Hematopoietic multipotent progenitor cell treated with erythropoietin and hydrocortisone succinate and interleukin-3 and kit ligand, for 17 days (in vitro differentiated cells): ENCODE results near the gene MEIS1.

ENCODE experiments used
- DNase-seq: peaks from one replicate; pipeline ENCODE4 v3.0.0-alpha.2; 2015; ENCODE audit warnings: low spot score

The MEIS1 gene

GRCh38 chr2:66535574-66536289 lies 100.8 kb downstream of the MEIS1 start:
- no peak for DNase-seq

DNA sequence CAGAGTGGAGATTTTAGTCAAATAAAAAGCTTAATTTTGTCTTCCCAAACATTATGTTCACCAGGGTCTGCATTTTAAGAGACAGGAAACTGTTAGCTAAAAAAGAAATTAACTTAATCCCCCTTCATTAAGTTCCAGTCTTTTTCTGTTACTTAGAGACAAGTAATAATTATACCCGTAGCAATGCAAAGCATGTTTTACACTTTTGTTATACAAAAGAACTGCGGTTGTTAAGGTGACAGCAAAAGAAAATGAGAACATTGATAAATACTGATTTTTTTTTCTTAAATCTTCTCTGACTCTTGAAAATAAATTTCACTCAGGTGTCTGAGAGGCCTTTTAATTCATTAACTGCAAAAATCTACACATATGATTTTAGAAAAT lies 101.4 kb downstream of the MEIS1 start:
- DNase-seq = no peak

GRCh38 chr2:66536997-66537396 lies 102.1 kb downstream of the MEIS1 start:
- DNase-seq = no peak

- DNase-seq = no peak
Observed at GRCh38 chr2:66538291-66538690, 103.4 kb downstream of the MEIS1 start.

GRCh38 chr2:66539452-66539851 lies 104.5 kb downstream of the MEIS1 start:
- DNase-seq = no peak

- DNase-seq = no peak
Observed at GRCh38 chr2:66541646-66542045, 106.7 kb downstream of the MEIS1 start.

GRCh38 chr2:66543257-66543767 lies 108.4 kb downstream of the MEIS1 start:
- no peak for DNase-seq

- DNase-seq = no peak
Observed at GRCh38 chr2:66544258-66544657, 109.3 kb downstream of the MEIS1 start.

DNA sequence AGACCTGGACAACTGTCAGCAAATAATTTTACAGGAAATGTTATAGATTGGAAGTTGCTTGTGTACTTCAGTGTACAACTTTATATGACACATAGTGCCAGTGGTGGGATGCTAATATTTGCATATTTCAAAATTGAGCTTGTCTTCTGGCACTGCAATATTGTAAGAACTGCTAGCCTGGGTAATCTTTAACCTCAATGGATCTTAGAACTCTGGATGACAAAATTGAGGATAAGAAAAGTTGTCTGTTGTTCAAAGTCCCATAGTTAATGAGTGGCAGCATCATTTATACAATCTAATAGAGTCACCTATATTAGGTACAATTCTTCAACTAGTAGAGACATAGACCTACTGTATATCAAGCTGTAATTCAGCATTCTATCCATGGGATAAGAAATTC lies 110.3 kb downstream of the MEIS1 start:
- no peak for DNase-seq

GRCh38 chr2:66547118-66547517 lies 112.2 kb downstream of the MEIS1 start:
- DNase-seq = no peak

DNA sequence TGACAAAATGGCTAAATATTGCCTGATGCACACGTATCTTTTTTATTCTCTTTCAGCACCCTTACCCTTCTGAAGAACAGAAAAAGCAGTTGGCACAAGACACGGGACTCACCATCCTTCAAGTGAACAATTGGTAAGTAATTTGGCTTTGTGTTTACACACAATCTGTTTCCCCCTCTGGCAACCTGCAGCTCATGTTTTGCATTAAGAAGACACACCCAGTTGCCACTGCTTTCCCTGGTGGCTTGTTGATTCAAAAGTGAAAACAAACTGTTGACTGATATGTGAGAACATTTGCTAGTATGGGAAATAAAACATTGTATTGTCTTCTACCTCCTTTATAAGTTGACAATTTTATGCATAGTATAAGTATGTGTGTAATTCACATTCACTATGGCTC lies 113.0 kb downstream of the MEIS1 start:
- DNase-seq = no peak

GRCh38 chr2:66548422-66548821 lies 113.5 kb downstream of the MEIS1 start:
- no peak for DNase-seq

DNA sequence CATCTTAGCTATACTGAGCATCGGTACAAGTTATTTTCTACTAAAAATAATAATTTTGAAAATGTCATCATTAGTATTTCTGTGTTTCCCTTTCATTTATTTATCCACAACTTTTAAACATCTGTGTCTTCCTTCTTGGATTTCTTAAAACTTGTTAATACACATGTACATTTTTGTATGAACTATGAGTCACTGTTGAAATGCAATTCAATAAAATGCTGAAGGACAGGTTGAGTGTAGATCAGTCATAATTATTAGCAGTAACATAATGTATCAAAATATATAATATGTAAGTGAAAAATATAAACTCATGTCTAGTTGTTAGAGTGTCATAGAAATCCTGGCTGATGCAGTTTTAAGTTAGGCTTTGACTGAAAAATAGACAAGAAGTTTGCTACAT lies 115.9 kb downstream of the MEIS1 start:
- DNase-seq = no peak

DNA sequence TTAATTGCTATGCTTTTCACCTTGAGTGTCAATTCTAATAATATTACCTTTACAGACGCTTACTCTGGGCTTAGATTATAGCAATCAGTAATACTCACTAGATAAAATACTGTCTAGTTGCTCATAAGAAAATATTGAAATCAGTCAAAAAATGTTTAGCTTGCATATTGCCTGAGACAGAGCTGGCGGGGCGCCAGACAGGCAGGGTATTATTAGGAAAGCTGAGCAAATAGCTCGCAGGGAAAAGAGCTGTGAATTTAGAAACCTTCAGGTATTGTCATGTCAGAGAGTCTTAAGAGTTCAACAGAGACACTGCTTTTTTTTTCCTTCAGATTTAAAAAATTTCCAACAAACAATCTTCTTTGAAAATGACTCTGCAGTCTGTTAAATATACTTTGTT lies 118.4 kb downstream of the MEIS1 start:
- DNase-seq = no peak

- DNase-seq = no peak
Observed at GRCh38 chr2:66555091-66555490, 120.2 kb downstream of the MEIS1 start.

DNA sequence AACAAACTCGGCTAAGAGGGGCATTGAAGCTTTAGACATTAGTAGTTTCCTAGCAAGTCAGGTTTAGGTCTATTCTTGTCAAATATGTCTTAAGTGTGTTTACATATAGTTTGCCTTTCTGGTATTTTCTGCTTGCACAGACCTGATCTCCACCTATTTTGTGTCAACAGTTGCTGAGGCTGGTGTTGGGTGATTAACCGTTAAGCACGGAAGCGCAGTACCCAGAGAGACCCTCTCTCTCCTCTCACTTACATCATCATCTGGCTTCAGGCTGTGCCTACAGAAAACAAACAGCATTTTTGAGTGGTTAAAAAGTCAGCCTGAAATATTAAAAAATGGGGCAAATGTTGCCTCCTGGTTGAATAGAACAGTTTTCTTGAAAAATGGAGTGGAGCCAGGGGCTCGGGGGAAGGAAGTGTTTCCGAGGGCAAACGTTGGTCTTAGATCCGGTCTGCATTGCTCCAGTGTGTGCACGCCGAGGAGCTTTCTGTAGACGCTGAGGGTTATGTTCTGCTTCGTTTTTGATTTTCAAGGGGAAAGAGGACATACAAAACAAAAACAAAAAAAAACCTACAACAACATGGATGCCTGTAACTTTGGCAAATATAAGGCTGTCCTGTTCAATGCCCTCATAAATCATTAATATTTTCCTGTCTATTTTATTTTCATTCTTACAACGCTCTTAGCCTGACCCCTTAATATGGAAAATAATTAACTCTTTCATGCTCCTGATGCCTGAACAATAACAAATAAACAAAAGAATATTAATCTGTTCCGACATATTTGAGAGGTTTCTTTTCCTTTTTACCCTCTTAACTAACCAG lies 120.8 kb downstream of the MEIS1 start:
- DNase-seq = no peak

- DNase-seq = no peak
Observed at GRCh38 chr2:66559672-66560071, 124.7 kb downstream of the MEIS1 start.

GRCh38 chr2:66560683-66561082 lies 125.8 kb downstream of the MEIS1 start:
- no peak for DNase-seq

GRCh38 chr2:66561645-66562303 lies 126.8 kb downstream of the MEIS1 start:
- no peak for DNase-seq

- no peak for DNase-seq
Observed at GRCh38 chr2:66562304-66562685, 127.4 kb downstream of the MEIS1 start.

- DNase-seq = no peak
Observed at GRCh38 chr2:66563473-66563872, 128.5 kb downstream of the MEIS1 start.

DNA sequence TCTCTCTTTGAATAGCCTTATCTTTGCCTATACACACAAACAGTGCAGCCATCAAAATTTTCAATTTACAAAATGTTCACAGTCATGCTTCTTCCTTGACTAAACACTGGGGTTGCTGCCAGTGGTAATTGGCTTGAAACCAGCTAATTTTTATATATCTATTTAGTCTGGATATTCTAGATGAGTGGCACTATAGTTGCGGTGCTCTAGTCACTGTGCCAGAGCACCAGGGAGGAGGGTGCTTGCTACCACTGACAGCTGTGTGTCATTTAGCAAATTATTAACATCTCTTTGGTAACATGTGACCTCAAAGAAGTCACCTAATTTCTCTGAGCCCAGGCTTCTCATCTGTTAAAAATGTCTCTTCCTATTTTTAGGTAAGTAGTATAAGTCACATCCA lies 130.4 kb downstream of the MEIS1 start:
- no peak for DNase-seq
